LNCaP clone FGC (cell line): ENCODE results near the gene FEN1.

Source experiments
- DNase-seq: peaks from one replicate; pipeline ENCODE4 v3.0.0-alpha.2; 2011; ENCODE audit warnings: low read depth
- H3K4me3 ChIP-seq: 2 replicates; pipeline ENCODE4 v1.5.1; 2011; ENCODE audit warnings: mild to moderate bottlenecking, low read depth, low read length, control low read depth
- TF ChIP-seq, protein P1 (sequence below): IDR thresholded peaks from 2 replicates; pipeline ENCODE4 v1.5.1; 2012; ENCODE audit warnings: mild to moderate bottlenecking; ENCODE audit not compliant: control insufficient read depth, insufficient read depth; ENCODE audit errors: extremely low read depth

The FEN1 gene

DNA sequence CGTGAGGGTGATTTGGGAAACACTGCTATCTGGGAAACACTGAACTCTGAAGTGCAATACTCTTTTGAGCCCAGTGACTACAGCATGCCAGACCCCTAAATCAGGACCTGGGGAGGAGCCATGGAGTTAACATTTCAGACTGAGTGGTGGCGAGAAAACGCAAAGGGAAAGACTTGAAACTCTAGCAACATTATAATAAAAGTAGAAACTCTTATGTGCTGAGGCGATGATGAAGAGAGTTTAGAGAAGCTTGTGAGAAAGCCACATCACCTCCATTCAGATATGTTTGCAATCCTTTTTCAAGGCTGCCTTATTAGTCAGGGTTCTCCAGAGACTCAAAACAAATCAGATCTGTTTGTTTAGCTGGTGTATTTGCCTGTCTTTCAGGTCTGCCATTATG lies 1.9 kb downstream of the FEN1 start:
- DNase-seq: no peak
- no peak overlapping the region for H3K4me3 ChIP-seq
- TF ChIP-seq, protein P1, sequence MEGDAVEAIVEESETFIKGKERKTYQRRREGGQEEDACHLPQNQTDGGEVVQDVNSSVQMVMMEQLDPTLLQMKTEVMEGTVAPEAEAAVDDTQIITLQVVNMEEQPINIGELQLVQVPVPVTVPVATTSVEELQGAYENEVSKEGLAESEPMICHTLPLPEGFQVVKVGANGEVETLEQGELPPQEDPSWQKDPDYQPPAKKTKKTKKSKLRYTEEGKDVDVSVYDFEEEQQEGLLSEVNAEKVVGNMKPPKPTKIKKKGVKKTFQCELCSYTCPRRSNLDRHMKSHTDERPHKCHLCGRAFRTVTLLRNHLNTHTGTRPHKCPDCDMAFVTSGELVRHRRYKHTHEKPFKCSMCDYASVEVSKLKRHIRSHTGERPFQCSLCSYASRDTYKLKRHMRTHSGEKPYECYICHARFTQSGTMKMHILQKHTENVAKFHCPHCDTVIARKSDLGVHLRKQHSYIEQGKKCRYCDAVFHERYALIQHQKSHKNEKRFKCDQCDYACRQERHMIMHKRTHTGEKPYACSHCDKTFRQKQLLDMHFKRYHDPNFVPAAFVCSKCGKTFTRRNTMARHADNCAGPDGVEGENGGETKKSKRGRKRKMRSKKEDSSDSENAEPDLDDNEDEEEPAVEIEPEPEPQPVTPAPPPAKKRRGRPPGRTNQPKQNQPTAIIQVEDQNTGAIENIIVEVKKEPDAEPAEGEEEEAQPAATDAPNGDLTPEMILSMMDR: no peak

DNA sequence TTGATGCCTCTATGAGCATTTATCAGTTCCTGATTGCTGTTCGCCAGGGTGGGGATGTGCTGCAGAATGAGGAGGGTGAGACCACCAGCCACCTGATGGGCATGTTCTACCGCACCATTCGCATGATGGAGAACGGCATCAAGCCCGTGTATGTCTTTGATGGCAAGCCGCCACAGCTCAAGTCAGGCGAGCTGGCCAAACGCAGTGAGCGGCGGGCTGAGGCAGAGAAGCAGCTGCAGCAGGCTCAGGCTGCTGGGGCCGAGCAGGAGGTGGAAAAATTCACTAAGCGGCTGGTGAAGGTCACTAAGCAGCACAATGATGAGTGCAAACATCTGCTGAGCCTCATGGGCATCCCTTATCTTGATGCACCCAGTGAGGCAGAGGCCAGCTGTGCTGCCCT lies 2.7 kb downstream of the FEN1 start:
- H3K4me3 ChIP-seq: no peak overlapping the region
- no peak for DNase-seq
- TF ChIP-seq, protein P1: no peak

DNA sequence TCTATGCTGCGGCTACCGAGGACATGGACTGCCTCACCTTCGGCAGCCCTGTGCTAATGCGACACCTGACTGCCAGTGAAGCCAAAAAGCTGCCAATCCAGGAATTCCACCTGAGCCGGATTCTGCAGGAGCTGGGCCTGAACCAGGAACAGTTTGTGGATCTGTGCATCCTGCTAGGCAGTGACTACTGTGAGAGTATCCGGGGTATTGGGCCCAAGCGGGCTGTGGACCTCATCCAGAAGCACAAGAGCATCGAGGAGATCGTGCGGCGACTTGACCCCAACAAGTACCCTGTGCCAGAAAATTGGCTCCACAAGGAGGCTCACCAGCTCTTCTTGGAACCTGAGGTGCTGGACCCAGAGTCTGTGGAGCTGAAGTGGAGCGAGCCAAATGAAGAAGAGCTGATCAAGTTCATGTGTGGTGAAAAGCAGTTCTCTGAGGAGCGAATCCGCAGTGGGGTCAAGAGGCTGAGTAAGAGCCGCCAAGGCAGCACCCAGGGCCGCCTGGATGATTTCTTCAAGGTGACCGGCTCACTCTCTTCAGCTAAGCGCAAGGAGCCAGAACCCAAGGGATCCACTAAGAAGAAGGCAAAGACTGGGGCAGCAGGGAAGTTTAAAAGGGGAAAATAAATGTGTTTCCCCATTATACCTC lies 3.3 kb downstream of the FEN1 start:
- no peak for DNase-seq
- TF ChIP-seq, protein P1: no peak
- H3K4me3 ChIP-seq: no peak overlapping the region

DNA sequence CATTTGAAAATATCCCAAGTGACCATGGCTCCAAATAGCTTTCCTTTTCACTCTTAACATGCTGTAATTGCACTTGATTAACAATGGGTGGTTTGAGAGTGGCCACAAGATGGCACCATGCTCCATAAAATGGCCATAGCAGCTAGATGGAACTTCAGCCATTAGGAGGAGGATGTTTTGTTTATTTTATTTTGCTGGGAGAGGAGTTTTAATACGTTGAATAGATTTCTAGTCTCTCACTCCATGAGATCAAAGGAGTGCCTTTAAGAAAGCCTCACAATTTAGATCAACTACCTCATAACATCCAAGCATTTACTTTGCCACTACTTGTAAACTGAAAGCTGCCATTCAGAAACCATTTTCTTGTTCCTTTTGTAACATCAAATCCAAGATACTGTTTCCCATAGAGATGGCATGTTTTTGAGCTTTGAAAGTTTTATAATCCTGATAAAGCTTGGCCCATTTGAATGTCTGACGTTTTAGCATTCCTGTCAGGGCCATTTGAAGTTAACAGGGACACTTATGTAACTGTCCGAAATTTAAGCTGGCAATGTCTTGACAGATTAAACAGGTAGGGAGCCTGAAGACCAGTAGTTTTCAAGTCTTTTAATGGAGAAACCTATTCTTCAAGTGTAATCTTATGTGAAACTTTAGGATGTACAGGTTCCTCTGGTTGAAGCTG lies 4.7 kb downstream of the FEN1 start:
- H3K4me3 ChIP-seq: no peak overlapping the region
- TF ChIP-seq, protein P1: peak; percentile 95
- DNase-seq: peak; percentile 68

DNA sequence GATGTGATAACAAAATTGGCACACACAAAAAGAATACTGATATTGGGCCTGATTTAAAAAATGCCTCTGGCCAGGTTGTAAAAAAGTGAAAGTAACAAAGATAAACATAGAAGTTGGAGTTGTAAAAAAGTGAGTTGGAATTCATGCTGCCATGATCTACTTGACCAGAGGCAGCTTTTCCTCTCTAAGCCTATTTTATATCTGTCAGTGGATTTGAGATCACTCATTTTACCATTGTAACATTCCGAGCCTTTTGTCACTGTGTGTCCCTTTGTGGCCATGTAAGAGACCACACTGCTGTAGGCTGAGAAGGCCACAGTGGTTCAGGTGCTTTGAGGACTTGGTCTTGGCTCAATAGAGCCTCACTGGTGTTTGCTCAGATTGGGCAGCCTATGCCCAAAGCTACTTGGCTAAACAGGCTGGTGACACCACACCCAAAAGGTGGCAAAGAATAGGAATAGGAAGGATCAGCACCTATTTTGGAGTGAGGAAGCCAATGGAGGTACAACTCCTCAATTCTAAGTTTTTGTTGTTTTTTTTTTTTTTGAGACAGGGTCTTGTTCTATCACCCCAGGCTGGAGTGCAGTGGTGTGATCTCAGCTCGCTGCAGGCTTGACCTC lies 7.1 kb downstream of the FEN1 start:
- no peak overlapping the region for H3K4me3 ChIP-seq
- TF ChIP-seq, protein P1: no peak

DNA sequence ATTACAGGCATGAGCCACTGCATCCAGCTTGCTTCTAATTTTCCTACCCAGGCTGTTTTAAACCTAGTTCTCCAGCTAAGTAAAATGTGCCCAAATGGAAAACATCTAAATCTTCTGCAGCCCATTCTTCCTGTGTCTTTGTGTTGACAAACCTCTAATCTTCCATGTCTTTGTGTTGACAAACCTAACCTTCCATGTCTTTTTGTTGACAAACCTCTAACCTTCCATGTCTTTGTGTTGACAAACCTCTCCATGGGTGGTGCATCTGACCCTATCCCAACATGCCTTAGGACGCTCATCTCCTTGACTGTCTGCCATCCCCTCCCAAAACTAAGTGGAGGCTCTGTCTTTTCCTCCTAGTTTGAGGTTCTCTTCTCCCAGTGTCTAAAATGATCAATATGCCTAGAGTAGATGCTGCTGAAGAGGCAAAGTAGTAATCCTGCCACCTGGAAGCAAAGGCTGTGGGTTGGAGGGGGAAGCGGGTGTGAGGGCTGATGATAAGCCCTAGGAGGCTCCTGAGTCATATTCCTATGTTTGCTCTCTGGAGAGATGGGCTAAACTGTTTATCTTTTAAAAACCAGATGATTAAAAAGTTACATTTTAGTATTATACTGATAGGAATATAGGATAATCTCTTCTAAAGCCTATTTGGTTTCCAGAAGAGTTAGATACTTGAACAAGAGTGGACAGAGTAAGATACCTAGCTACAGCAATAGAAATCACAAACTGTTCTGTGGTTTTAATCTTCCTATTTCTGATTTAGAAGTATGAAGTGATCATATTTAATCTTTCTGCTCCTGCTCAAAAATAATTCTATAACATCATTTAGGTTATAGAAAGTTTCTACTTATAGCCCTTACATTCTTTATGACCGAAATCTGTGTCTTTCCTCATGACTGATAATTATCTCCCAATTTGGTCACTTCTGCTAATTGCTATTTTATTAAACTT lies 7.9 kb downstream of the FEN1 start:
- TF ChIP-seq, protein P1: no peak
- DNase-seq: no peak
- no peak overlapping the region for H3K4me3 ChIP-seq

More for the DNA sequence above, 7.1 kb downstream of the FEN1 start:
- no peak for DNase-seq
